T-helper 1 cell treated with Interleukin-12 subunit alpha and Interleukin-12 subunit beta and Interleukin-4 antibody, amounts not matched to agents 30 ng/mL and 1 ng/mL, for 36 hours (primary cell): Measurements from ENCODE around the gene FGL2. TPM values are rescaled to one million over a fixed set of nuclear protein-coding genes. Genes with fewer than 3 reads are reported as not detected.
"Not testable (repeated sequence)": the region's sequence is repeated elsewhere in the genome, so short reads cannot be mapped to it uniquely, and the experiment has no call there.

ENCODE experiments used
- intact Hi-C: fragments of 100-400 bp; cut with micrococcal nuclease; formaldehyde crosslinking; loops from one replicate; pipeline ENCODE4 v1.15.1; 2024
- total RNA-seq: library from RNA; stranded (reverse); gene quantifications from 2 replicates; pipeline ENCODE4 v1.2.3, GENCODE V29; 2022

FGL2 gene
- total RNA-seq, 1 donor from 2014 or later = 4.4 TPM

DNA sequence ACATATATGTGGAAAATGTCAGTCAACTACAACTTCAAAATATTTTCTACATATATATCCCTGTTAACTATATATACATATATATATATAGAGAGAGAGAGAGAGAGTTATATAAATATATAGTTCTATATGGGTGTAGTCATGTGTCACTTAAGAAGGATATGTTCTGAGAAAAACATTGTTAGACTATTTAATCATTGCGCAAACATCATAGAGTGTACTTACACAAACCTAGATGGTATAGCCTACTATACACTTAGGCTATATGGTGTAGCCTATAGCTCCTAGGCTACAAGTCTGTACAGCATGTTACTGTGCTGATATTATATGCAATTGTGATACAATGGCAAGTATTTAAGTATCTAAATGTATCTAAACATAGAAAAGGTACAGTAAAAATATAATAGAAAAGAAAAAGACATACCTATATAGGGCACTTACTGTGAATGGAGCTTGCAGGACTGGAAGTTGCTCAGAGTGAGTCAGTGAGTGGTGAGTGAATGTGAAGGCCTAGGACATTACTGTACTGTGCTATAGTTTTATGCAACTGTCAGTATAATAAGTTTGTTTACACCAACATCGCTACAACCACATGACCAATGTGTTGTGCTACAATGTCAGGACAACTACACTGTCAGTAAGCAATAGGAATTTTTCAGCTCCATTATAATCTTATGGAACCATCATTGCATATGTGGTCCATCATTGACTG is 18.0 kb upstream of the FGL2 start:
- intact Hi-C loops = no loop called here

DNA sequence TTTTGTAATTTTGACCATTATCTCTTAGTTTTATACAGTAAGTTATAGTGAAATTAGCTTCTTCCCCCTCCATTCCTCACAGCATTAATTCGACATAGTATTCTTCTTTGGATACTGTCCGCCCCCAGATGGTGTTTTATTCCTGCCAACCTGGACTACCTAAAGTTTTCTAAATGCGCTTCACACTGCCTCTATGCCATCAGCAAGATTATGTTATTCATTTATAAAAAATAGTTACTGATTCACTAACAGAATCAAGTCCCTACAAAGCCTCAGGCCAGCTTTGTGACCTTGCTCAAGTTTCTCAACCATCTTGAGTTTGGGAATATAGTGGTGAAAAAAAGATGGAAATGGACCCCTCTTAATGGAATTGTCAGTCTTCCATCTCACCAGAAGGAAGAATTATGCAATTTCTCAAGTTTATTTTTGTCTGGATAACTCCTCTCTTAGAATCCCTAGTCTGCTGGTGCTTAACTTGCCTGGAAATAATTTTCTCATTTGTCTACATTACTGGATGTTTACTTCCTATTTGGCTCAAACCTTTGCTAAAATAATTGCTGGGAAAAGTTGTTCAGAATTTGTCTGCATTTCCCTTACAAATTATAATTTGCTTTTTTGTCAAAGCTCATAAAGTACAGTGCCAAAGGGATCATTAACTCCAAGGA is 16.7 kb upstream of the FGL2 start:
- intact Hi-C loops = no loop called here

DNA sequence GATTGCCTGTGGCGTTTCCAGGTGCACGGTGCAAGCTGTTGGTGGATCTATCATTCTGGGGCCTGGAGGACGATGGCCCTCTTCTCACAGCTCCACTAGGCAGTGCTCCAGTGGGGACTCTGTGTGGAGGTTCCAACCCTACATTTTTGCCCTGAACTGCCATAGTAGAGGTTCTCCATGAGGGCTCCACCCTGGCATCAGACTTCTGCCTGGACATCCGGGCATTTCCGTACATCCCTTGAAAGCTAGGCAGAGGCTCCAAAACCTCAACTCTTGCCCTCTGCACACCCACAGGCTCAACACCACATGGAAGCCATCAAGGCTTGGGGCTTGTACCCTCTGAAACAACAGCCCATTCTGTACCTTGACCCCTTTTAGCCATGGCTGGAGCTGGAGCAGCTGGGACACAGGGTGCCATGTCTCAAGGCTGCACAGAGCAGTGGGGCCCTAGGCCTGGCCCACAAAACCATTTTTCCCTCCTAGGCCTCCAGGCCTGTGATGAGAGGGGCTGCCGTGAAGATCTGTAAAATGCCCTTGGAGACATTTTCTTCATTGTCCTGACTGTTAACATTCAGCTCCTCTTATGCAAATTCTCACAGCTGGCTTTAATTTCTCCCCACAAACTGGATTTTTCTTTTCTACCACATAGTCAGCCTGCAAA is 10.0 kb upstream of the FGL2 start:
- intact Hi-C loops = no loop called here

DNA sequence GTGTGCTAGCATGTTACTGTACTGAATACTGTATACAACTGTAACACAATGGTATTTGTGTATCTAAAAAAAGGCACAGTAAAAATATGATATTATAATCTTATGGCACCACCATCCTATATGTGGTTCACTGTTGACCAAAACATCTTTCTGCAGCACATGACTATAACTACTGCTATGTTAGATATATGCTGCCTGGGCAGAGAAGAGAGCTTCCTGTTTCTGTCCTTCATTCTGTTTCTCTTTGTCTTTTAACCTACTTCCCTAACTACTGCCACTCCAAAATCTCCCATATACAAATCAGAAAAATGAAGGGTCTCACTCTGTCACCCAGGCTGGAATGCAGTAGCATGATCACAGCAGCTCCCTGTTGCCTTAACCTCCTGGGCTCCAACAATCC is 8.8 kb upstream of the FGL2 start:
- intact Hi-C loops = no loop called here

DNA sequence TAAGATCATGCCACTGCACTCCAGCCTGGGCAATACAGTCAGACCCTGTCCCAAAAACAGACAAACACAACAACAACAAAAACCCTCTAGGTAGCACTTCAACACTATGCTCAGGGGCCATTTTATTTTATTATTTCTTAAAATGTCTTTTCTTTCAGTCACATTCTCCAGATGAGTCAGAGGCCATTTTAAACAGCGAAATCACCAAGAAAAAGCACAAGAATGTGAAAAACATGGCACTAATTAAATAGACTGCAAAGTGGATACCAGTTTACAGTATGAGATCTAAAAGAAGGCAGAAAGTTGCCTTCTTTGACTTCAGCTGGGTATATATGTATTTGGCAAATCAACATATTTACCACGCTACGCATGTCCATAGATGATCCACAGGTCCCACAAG is 6.1 kb upstream of the FGL2 start:
- intact Hi-C loops = no loop called here

DNA sequence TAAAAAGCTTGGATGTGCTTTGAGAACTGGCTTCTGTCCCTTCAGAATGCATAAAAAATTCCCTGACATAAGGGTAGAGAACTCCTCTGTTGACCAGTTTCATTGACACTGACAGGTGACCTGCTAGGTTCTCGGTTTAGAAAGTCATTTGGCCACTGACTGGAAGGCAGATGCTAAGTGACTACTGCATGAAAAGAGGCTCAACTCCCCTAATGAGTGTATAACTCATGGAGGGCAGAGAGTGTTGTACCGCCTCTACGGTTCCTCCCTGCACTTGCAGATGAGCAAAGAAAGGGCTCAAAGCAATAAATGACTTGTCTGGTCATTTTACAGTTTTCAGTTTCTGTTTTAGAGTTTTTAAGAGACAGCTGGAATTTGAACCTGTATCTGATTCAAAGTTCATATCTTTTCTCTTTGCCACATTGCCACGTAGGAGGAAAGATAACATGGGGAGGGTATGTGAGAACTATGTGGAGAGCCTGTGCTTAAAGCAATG is 2.9 kb upstream of the FGL2 start:
- intact Hi-C loops = no loop called here

DNA sequence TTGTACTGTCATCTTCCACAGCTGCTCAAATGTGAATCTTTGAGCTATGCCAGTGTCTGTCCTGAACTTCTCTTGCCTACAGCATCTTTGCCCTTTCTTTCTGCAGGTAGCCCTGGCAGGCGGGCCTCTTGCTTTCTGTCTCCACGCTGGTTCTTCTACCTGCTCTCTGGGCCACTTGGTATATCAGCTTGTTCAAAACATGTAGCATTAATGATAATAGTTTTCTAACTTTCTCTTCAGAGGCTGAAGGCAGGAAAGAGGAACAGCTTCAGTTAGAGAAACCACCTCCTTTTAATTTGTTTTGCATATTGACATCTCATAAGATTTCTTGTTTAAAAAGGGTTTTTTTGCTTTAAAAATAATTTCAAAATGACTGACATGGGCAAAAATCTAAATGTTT is 923 bp upstream of the FGL2 start:
- intact Hi-C loops = no loop called here

DNA sequence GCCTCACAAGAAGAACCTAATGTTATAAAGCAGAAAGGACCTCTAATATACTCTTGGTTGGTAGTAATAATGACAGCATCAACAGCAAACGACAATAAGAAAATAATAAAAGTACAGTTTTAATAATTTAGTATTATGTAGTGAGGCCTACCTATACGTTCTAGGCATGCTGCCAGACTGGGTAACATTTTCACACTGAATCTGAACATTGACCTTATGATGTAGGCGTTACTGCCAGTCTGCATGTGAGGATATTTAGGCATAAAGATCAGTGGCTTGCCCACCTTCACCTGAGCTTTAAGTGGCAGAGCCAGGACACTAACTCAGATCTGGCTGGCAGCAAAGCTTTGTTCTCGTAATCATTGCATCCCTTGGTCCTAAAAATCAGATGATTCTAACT is 2.5 kb downstream of the FGL2 start:
- intact Hi-C loops = loop anchor here (5.0 kb wide), 1 partner anchor 135 kb away; no protein-coding TSS in a partner anchor

DNA sequence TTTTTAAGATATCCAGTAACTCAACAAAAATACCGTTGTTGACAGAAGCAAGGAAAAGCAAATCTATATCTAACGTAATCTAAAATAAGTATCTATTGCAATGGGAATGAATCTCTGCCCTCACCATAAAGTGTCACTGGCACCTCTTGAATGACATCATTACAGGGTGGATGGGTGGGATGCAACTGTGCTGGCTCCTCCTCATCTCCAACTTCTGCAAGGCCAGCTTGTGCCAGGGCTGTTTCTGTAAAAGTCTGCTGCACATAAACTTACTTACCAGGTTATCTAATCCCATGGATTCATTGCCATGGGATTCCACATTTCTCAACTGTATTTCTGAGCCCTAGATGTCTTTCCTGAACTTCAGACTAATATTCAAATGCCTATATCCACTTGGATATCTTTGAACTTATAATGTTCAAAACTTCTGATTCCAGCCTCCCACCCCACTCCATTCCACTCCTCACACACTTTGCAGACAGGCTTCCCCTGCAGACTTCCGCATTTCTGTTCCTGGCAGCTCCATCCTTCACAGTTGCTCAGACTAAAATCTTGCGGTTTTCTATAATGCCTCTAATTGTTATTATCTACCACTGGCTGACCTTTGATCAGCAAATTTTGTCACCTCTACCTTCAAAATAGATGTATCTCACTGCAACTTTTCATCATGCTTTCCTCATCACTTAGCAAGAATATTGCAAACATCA is 10.7 kb downstream of the FGL2 start:
- intact Hi-C loops = no loop called here

DNA sequence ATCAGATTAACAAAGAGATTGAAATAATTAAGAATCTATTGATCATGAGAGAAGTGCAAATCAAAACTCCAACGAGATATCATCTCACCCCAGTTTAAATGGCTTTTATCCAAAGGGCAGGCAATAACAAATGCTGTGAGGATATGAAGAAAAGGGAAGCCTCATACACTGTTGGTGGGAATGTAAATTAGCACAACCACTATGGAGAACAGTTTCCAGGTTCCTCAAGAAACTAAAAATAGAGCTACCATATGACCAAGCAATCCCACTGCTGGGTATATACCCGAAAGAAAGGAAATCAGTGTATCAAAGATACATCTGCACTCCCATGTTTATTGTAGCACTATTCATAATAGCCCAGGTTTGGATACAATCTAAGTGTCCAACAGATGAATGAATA is 13.8 kb downstream of the FGL2 start:
- intact Hi-C loops = no loop called here

DNA sequence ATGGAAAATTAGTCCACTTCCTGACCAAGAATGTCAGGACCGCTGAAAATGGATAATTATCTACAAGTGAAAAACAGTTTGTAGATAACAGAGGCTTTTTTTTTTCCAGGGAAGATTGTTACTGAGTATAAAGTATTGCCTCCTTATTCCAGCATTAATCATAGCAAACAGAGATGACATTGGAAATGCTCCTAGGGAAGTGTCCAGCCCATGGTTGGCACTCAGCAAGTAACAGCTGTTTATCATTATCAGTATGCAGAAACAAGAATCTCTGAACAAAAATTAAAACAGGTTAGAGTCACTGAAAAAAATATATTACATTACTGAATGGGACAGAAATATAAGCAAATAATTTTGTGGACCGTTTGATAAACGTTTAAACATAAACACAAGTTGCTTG is 14.6 kb downstream of the FGL2 start:
- intact Hi-C loops = no loop called here

DNA sequence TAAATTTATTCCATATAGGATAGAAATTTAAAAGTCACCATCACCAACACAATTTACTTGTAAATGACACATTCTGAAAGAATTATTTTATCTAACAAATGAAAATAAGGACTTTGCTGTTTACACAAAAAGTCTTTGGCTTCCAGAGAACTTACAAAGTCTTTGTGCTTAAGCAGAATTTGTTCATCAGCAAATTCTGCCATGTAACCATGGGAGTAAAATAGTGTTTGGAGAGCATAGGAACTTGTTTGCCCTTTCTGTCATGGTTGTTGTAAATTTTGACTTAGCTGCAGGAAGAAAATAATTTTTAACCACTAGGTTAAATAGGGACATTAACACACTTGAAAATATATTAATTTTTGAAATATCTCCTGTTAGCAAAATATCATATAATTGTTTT is 15.2 kb downstream of the FGL2 start:
- intact Hi-C loops = no loop called here

DNA sequence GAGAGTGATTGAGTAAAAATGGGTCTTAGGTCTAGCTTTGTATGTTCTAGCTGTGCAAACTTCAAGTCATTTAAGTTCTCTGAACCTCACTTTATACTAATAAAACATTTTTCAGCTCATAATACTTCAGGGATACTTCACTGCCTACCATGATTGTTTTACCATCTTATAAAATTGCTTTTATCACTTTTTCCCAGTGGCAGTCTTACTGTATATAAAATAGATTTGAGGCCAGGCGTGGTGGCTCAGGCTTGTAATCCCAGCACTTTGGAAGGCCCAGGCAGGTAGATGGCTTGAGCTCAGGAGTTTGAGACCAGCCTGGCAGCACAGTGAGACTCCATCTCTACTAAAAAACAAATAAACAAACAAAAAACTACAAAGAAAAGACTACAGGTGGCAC is 17.4 kb downstream of the FGL2 start:
- intact Hi-C loops = no loop called here

DNA sequence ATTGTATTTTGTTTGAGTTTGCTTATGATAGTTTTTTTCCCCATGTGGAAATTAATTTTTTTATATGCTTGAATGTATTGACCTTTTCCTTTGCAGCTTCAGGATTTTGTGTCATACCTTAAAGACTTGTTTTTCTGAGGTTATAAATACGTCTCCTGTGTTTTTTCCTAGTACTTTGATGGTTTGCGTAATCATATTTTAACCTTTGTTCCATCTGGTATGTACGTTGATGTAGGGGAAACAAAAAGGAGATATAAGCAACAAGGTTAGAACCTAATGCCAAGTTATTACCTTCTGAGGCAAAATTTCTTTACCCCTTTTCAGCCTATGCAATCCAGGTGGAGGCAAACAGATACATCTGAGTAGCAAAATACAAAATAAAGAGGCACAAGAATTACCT is 17.9 kb downstream of the FGL2 start:
- intact Hi-C loops = no loop called here

DNA sequence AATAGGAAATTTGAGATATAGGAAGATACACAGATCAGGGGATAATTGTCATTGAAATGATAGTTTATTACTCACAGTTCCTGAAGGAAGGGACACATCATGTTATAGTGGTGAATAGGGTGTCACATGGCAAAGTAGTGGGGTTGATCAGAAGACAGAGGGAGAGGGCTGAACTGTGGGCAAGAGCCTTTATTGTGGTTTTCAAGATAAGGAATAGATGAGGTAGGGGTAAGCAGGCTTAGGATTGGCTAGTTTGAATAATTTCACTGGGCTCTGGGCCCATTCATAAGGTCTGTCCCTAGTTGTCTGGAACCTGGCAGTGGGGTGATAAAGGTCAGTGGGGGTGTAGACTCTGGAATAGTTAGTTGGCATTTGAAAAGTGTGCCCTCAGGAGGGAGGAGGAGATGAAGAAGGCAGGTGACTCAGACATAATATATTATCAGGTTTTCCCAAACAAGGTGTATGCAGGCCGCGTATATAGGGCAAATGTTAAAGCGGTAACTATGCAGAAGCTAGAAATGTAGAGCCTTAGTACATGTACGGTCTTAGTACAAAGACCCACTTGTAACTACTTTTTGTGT is 18.5 kb downstream of the FGL2 start:
- intact Hi-C loops = no loop called here

DNA sequence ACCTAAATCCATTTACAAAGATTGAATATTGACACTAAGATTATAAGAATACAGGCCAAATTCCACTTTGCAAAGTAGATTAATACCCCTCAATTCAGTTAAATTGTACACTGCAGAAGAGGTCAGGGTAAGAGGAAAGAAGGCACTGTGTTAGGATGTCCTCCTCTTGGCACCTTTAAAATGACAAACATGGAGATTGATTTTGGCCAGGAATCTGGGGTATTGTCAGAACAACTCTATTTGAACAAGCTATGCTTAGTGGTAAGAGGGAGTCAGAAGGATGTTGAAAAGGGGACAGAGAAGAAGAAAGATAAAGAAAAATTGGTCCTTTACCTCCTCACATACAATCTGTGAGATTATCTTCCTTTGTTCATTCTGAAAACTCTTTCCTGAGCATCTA is 21.6 kb downstream of the FGL2 start:
- intact Hi-C loops = not testable (repeated sequence)

DNA sequence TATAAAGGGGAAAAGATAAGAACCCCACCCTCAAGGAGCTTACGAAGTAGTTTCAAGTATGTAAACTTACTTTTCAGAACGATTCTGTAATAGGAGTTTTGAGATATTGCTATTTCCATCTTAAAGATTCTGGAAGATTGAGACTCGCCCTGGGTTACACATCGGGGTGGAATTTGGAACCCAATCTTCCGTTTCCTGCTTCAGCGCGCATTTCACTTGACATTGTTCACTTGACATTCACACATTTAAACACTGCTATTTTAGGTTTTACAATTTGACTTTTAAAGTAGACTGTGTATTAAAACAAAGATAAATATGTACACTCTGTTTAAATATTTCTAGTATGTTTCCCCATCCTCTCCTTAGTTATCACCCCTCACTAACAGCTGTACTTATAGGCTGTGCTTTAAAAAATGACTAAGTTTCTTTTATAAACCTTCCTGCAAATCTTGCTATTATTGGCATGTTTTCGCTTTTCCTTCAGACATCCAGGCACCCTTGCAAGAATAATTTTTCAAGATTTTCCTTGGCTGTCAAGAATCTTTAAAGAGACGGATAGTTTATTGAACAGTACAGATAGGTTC is 22.2 kb downstream of the FGL2 start:
- intact Hi-C loops = not testable (repeated sequence)

DNA sequence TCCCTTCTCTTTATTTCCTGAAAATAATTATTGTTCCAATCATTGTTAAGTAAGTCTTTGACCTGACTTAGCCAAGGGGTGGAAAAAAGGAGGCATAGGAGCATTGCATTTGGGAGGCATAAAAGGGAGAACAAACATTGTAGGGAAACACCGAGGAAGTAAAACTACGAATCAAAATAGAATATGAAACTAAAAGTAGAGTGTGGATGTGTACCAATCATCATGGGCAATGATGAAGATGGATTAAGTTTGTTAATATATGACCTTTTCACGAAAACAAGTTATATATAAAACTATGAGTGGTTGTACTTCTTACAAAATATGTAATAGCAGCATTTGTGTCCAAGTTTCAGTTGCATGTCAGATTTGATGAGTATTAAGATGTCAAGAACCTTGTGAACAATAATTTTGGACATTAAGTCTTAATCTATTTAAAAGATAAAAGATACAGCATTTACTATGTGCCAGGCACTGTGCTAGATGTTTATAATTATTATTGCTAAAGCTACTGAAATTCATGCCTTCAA is 24.3 kb downstream of the FGL2 start:
- intact Hi-C loops = not testable (repeated sequence)

DNA sequence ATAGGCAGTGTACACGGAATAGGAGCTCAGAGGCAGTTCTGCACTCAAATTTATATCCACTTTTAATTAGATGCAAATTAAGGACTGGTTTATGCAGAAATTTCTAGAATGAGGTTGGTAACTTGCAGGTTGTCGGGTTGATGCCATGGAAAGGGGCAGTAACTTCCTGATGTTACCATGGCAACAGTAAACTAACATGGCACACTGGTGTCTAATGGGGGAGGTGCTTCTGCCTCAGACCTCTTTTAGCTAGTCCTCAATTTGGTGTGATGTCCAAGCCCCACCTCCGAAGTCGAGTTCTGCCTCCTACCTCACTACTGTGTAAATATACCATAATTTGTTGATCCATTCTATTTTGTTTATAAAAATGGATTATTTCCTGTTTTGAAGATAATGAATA is 25.2 kb downstream of the FGL2 start:
- intact Hi-C loops = not testable (repeated sequence)

DNA sequence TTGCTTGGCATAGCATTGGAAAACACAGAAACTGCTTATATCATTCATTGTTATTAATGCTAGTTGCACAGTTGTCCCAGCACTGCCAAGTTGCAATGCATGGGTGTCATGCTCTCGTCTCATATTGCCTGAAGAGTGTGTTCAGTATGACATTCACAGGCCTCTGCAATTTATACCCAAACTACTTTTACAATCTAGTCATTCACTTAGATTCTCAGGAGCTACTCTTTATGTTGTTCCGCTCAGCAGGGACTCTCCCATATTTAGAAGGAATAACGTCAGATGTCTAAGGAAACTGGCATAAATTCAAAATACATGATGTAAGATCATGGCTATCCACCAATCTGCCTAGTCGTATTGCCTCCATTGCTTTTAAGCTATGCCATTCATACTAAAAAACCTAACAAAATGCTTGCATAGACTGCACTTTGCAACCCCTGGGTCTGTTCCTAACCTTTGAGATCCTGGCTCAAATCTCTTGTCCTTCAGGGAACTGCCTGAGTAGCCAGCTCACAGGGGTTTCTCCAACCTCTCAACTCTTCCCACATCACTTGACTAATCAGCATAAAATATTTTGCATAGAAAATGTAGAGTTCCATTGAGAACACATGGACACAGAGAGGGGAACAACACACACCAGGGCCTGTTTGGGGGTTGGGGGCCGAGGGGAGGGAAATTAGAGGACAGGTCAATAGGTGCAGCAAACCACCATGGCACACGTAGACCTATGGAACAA is 27.0 kb downstream of the FGL2 start:
- intact Hi-C loops = not testable (repeated sequence)
